IMR-90 (cell line): ENCODE data around the gene MAST1. TPM values are rescaled to one million over a fixed set of nuclear protein-coding genes. Genes with fewer than 3 reads are reported as not detected.

Experiments
- ATAC-seq: fragments of 200-7000 bp; cut with Tn5 transposase; 2 replicates; pipeline ENCODE4 v1.9.1; 2020; ENCODE audit warnings: low read depth, mild to moderate bottlenecking, moderate library complexity
- BruUV-seq: library from RNA; stranded (reverse); fragments of 400-500 nt; replicated peaks from 2 replicates; lab custom pipeline; 2021; lab: Mats Ljungman, UMichigan
- CTCF ChIA-PET: fragments of 300-600 bp; formaldehyde crosslinking; extraction: SDS; loops from one replicate; lab custom pipeline; 2021; ENCODE audit warnings: antibody characterized with exemption; lab: Yijun Ruan, JAX
- POLR2A ChIA-PET: fragments of 300-600 bp; sonication (Branson Sonifier 250); formaldehyde crosslinking; loops from one replicate; lab custom pipeline; 2022; ENCODE audit warnings: antibody characterized with exemption; ENCODE audit not compliant: unreplicated experiment; lab: Charles Lee
- DNase-seq: peaks from one replicate; pipeline ENCODE4 v3.0.0; 2013
- H2AFZ ChIP-seq: replicated peaks from 2 replicates; pipeline ENCODE3; 2013; ENCODE audit warnings: low read length, mild to moderate bottlenecking; ENCODE audit not compliant: poor library complexity
- H2AK5ac ChIP-seq: 2 replicates; pipeline ENCODE4 v1.6.1; 2013; ENCODE audit warnings: low read depth, low read length, inconsistent platforms
- H2AK9ac ChIP-seq: replicated peaks from 2 replicates; pipeline ENCODE3; 2013; ENCODE audit warnings: mild to moderate bottlenecking, low read depth, low read length, moderate library complexity; ENCODE audit not compliant: poor library complexity
- H2BK120ac ChIP-seq: 2 replicates; pipeline ENCODE4 v1.6.1; 2013; ENCODE audit warnings: low read depth, low read length, inconsistent platforms
- H2BK15ac ChIP-seq: 3 replicates; pipeline ENCODE4 v1.6.1; 2013; ENCODE audit warnings: low read depth, low read length, inconsistent platforms
- H2BK20ac ChIP-seq: 2 replicates; pipeline ENCODE4 v1.6.1; 2013; ENCODE audit warnings: low read depth, mild to moderate bottlenecking, inconsistent platforms, low read length, moderate library complexity
- H2BK5ac ChIP-seq: 2 replicates; pipeline ENCODE4 v1.6.1; 2013; ENCODE audit warnings: mild to moderate bottlenecking, low read depth, low read length, inconsistent platforms; ENCODE audit not compliant: poor library complexity, severe bottlenecking
- H3K14ac ChIP-seq: replicated peaks from 2 replicates; pipeline ENCODE4 v1.6.1; 2013; ENCODE audit warnings: low read depth, low read length, inconsistent platforms
- H3K18ac ChIP-seq: 2 replicates; pipeline ENCODE4 v1.6.1; 2013; ENCODE audit warnings: low read depth, low read length, control low read depth
- H3K23ac ChIP-seq: 2 replicates; pipeline ENCODE4 v1.6.1; 2013; ENCODE audit warnings: low read depth, low read length, inconsistent platforms
- H3K27ac ChIP-seq: 2 replicates; pipeline ENCODE4 v1.5.1; 2013; ENCODE audit warnings: mild to moderate bottlenecking, control low read depth, low read length; ENCODE audit not compliant: insufficient read depth
- H3K27me3 ChIP-seq: 2 replicates; pipeline ENCODE4 v1.6.1; 2013; ENCODE audit warnings: low read length; ENCODE audit not compliant: control insufficient read depth, insufficient read depth
- H3K36me3 ChIP-seq: 2 replicates; pipeline ENCODE4 v1.6.1; 2013; ENCODE audit warnings: low read length, mixed read lengths; ENCODE audit not compliant: control insufficient read depth, insufficient read depth
- H3K4ac ChIP-seq: 2 replicates; pipeline ENCODE4 v1.6.1; 2013; ENCODE audit warnings: low read depth, low read length, inconsistent platforms
- H3K4me1 ChIP-seq: 2 replicates; pipeline ENCODE4 v1.6.1; 2013; ENCODE audit warnings: low read length, mixed read lengths; ENCODE audit not compliant: control insufficient read depth, insufficient read depth
- H3K4me2 ChIP-seq: 2 replicates; pipeline ENCODE4 v1.6.1; 2013; ENCODE audit warnings: low read depth, mild to moderate bottlenecking, control low read depth, low read length, moderate library complexity
- H3K4me3 ChIP-seq: 2 replicates; pipeline ENCODE4 v1.5.1; 2013; ENCODE audit warnings: low read depth, mild to moderate bottlenecking, control low read depth, low read length, moderate library complexity; ENCODE audit not compliant: insufficient read depth
- H3K56ac ChIP-seq: 2 replicates; pipeline ENCODE4 v1.6.1; 2013; ENCODE audit warnings: low read length, inconsistent platforms; ENCODE audit not compliant: insufficient read depth; ENCODE audit errors: extremely low read depth
- H3K79me1 ChIP-seq, 2 experiments: 2 replicates each; pipeline ENCODE4 v1.6.1; 2013; ENCODE audit warnings: low read length in 2 of 2, inconsistent platforms in 1 of 2, low read depth in 1 of 2
- H3K9ac ChIP-seq: 2 replicates; pipeline ENCODE4 v1.6.1; 2013; ENCODE audit warnings: low read depth, low read length, control low read depth
- H3K9me1 ChIP-seq: 2 replicates; pipeline ENCODE4 v1.6.1; 2013; ENCODE audit warnings: low read length, inconsistent platforms; ENCODE audit not compliant: insufficient read depth
- H3K9me3 ChIP-seq: 2 replicates; pipeline ENCODE4 v1.6.1; 2013; ENCODE audit warnings: low read length; ENCODE audit not compliant: control insufficient read depth, insufficient read depth
- H4K20me1 ChIP-seq: 2 replicates; pipeline ENCODE4 v1.6.1; 2013; ENCODE audit warnings: low read length, inconsistent platforms; ENCODE audit not compliant: insufficient read depth
- H4K5ac ChIP-seq: 2 replicates; pipeline ENCODE4 v1.6.1; 2013; ENCODE audit warnings: mild to moderate bottlenecking, low read depth, low read length, control low read depth
- H4K8ac ChIP-seq, 2 experiments: 2 replicates each; pipeline ENCODE4 v1.6.1; 2013; ENCODE audit warnings: low read depth in 2 of 2, low read length in 2 of 2, control low read depth in 1 of 2, inconsistent platforms in 1 of 2
- H4K91ac ChIP-seq: 2 replicates; pipeline ENCODE4 v1.6.1; 2013; ENCODE audit warnings: low read depth, low read length, inconsistent platforms; ENCODE audit not compliant: insufficient read depth
- CHD1 ChIP-seq: IDR thresholded peaks from 2 replicates; pipeline ENCODE4 v1.6.1; 2012; ENCODE audit warnings: low read depth, low read length, improper control_type of control experiment
- FOS ChIP-seq: fragments of 150-350 bp; IDR thresholded peaks from 2 replicates; pipeline ENCODE4 v1.6.1; 2016; ENCODE audit warnings: low read depth, low read length
- MAZ ChIP-seq: IDR thresholded peaks from 2 replicates; pipeline ENCODE4 v1.6.1; 2012; ENCODE audit warnings: low read depth, mild to moderate bottlenecking, low read length, improper control_type of control experiment, moderate library complexity, borderline replicate concordance
- MXI1 ChIP-seq: IDR thresholded peaks from 2 replicates; pipeline ENCODE4 v1.6.1; 2012; ENCODE audit warnings: low read depth, mild to moderate bottlenecking, low read length, moderate library complexity, borderline replicate concordance
- NFE2L2 ChIP-seq: fragments of 150-350 bp; IDR thresholded peaks from 2 replicates; pipeline ENCODE4 v1.6.1; 2016; ENCODE audit warnings: low read depth, mild to moderate bottlenecking, low read length
- POLR2A ChIP-seq: IDR thresholded peaks from 2 replicates; pipeline ENCODE4 v1.6.1; 2012; ENCODE audit warnings: mild to moderate bottlenecking, low read depth, low read length
- RAD21 ChIP-seq: IDR thresholded peaks from 2 replicates; pipeline ENCODE4 v1.6.1; 2012; ENCODE audit warnings: low read length, improper control_type of control experiment
- RCOR1 ChIP-seq: IDR thresholded peaks from 2 replicates; pipeline ENCODE4 v1.6.1; 2012; ENCODE audit warnings: mild to moderate bottlenecking, low read length, improper control_type of control experiment; ENCODE audit not compliant: insufficient replicate concordance
- WGBS, 2 experiments: methylation state at CpG; one replicate each; pipeline versions ENCODE4 v1.1.5 to v1.1.7; 2013; ENCODE audit warnings: missing lambda C conversion rate in 2 of 2; ENCODE audit not compliant: insufficient read length in 1 of 2; ENCODE audit errors: extremely low coverage in 2 of 2; 5-methylcytosine and 5-hydroxymethylcytosine counted together
- dilution Hi-C: fragments of 300-500 bp; cut with HindIII; formaldehyde crosslinking; loops from one replicate; pipeline ENCODE4 v1.14.3; 2018; ENCODE audit warnings: low sequenced_read_pairs; ENCODE audit not compliant: unreplicated experiment
- in situ Hi-C: fragments of 300-500 bp; cut with MboI; formaldehyde crosslinking; loops from 3 replicates; pipeline ENCODE4 v1.14.3; 2019; ENCODE audit warnings: low sequenced_read_pairs, inconsistent platforms, mixed read lengths
- intact Hi-C: fragments of 100-400 bp; cut with micrococcal nuclease; formaldehyde crosslinking; loops from 2 replicates; pipeline ENCODE4 v1.10.0; 2022
- polyA plus RNA-seq, 3 experiments: library from polyadenylated mRNA; depleted of rRNA; stranded (reverse); fragments of >200 nt; gene quantifications; 2 replicates each; pipeline ENCODE4 v1.2.3, GENCODE V29; 2012; ENCODE audit warnings: low replicate concordance in 1 of 3
- total RNA-seq: library from RNA; depleted of rRNA; stranded (reverse); fragments of >200 nt; gene quantifications from 2 replicates; pipeline ENCODE4 v1.2.3, GENCODE V29; 2012
- TF ChIP-seq, protein P1 (sequence below): conservative IDR thresholded peaks from 2 replicates; pipeline ENCODE4 v1.5.1; 2012; ENCODE audit warnings: mild to moderate bottlenecking, low read depth, low read length, improper control_type of control experiment
- TF ChIP-seq, protein P2 (sequence below): fragments of 150-350 bp; IDR thresholded peaks from 2 replicates; pipeline ENCODE4 v1.6.1; 2017; ENCODE audit warnings: mild to moderate bottlenecking, antibody characterized with exemption, low read length, low read depth

MAST1 gene
- total and polyA plus RNA-seq, 2 of the 4 experiments (the other 2 are of a cell fraction): 0.56 to 1.1 TPM

DNA sequence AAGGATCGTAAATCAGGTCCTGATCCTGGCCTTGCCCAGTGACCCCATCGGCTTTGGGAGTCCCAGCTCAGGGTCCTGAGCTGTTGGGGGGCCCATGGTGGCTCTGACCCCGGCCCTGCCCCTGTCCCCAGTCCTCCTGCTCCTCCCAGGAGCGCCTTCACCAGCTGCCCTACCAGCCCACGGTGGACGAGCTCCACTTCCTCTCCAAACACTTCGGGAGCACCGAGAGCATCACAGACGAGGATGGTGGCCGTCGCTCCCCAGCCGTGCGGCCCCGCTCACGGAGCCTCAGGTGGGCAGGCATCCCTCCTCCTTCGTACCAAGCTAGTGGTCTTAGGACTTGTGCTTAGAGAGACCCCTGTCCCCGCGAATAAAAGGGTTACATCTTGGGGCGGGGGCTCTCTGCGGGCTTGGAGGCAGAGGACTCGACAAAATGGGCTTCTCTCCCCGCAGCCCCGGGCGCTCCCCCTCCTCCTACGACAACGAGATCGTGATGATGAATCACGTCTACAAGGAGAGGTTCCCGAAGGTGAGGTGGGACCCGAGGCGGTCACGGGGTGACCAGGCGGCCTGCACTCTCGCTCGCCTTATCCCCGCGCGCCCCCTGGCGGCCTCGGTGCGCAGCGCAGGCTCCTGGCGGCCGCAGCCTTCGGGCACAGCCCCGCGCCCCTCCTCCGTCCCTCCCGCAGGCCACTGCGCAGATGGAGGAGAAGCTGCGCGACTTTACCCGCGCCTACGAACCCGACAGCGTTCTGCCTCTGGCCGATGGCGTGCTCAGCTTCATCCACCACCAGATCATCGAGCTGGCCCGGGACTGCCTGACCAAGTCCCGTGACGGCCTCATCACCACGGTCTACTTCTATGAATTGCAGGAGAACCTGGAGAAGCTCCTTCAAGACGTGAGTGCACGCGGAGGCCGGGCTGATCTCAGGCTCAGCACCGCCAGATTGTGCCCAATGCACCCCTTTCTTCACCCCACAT lies 9.1 kb downstream of the MAST1 start (continued):
- TF ChIP-seq MAZ (peak; percentile 87), RAD21 (peak; percentile 96), RCOR1 (no peak), CHD1 (no peak)

DNA sequence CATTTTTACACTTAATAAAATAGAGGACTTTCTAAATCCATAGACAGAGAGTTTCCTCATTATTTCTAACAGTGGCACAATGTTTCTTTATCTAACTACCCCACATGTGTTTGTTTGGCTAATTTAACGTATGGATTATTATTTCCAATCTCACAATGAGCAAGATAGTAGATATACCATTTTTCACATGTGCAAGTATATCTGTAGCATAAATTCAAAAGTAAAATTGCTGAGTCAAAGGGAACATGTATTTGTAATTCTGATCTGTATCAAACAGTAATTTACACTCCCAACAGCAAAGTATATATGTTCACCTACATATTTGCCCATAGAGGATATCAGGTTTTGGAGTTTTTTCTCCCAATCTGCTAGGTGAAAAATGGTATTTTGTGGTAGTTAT lies 18.3 kb downstream of the MAST1 start:
- H3K36me3 ChIP-seq: no peaks in the 10 kb centered on the region
- BruUV-seq: no TSS peak
- ATAC-seq: no peak
- no peak overlapping the region for H4K8ac ChIP-seq
- H2BK15ac ChIP-seq: no peak overlapping the region
- no peak overlapping the region for H3K9ac ChIP-seq
- no peak overlapping the region for H4K91ac ChIP-seq
- no peak overlapping the region for H2AK5ac ChIP-seq
- ChIA-PET CTCF (no interaction called here), POLR2A (no interaction called here)
- H3K27me3 ChIP-seq: no peaks in the 10 kb centered on the region; the same call in 1 of the 2 replicates
- no peak overlapping the region for H3K14ac ChIP-seq
- intact Hi-C loops (no loop called here), in situ Hi-C loops (no loop called here), dilution Hi-C loops (no loop called here)
- no peak overlapping the region for H3K4me2 ChIP-seq
- H3K4me3 ChIP-seq: no peak overlapping the region
- no peak overlapping the region for H3K18ac ChIP-seq
- H4K20me1 ChIP-seq: no peaks in the 10 kb centered on the region
- H3K9me1 ChIP-seq: no peaks in the 10 kb centered on the region
- no peak overlapping the region for H2AK9ac ChIP-seq
- no peak overlapping the region for H2BK5ac ChIP-seq
- no peak overlapping the region for H2AFZ ChIP-seq
- no peaks in the 10 kb centered on the region for H3K4me1 ChIP-seq
- H3K23ac ChIP-seq: no peak overlapping the region
- no peak overlapping the region for H2BK120ac ChIP-seq
- no peaks in the 10 kb centered on the region for H3K9me3 ChIP-seq
- H3K56ac ChIP-seq: no peak overlapping the region
- H3K4ac ChIP-seq: no peak overlapping the region
- H4K5ac ChIP-seq: no peak overlapping the region
- DNase-seq: no peak
- no peak for TF ChIP-seq NFE2L2
- TF ChIP-seq FOS: no peak
- TF ChIP-seq, protein P1, sequence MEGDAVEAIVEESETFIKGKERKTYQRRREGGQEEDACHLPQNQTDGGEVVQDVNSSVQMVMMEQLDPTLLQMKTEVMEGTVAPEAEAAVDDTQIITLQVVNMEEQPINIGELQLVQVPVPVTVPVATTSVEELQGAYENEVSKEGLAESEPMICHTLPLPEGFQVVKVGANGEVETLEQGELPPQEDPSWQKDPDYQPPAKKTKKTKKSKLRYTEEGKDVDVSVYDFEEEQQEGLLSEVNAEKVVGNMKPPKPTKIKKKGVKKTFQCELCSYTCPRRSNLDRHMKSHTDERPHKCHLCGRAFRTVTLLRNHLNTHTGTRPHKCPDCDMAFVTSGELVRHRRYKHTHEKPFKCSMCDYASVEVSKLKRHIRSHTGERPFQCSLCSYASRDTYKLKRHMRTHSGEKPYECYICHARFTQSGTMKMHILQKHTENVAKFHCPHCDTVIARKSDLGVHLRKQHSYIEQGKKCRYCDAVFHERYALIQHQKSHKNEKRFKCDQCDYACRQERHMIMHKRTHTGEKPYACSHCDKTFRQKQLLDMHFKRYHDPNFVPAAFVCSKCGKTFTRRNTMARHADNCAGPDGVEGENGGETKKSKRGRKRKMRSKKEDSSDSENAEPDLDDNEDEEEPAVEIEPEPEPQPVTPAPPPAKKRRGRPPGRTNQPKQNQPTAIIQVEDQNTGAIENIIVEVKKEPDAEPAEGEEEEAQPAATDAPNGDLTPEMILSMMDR: no peak
- TF ChIP-seq MXI1: no peak
- no peak for TF ChIP-seq POLR2A
- TF ChIP-seq, protein P2, sequence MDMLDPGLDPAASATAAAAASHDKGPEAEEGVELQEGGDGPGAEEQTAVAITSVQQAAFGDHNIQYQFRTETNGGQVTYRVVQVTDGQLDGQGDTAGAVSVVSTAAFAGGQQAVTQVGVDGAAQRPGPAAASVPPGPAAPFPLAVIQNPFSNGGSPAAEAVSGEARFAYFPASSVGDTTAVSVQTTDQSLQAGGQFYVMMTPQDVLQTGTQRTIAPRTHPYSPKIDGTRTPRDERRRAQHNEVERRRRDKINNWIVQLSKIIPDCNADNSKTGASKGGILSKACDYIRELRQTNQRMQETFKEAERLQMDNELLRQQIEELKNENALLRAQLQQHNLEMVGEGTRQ: no peak
- H3K79me1 ChIP-seq: no peaks in the 10 kb centered on the region
- no CpG with 5 or more reads among the region's 1 CpG for WGBS, 2 experiments
- H2BK20ac ChIP-seq: no peak overlapping the region
- no peak overlapping the region for H3K27ac ChIP-seq
